MM.1S (cell line): Measurements from ENCODE around the gene OPRD1.

Experiments
- DNase-seq: peaks from one replicate; pipeline ENCODE4 v3.0.0-alpha.2; 2015
- H2AFZ ChIP-seq: fragments of 300-600 bp; sonication (generic); 2 replicates; pipeline ENCODE4 v1.6.0; 2016; ENCODE audit warnings: antibody characterized with exemption, low read length
- H3F3A ChIP-seq: fragments of 300-600 bp; sonication (generic); 2 replicates; pipeline ENCODE4 v1.6.1; 2016; ENCODE audit warnings: mild to moderate bottlenecking, antibody characterized with exemption, low read length, moderate library complexity, mixed read lengths; ENCODE audit not compliant: insufficient read depth
- H3K27ac ChIP-seq: fragments of 300-600 bp; sonication (generic); 2 replicates; pipeline ENCODE4 v1.5.1; 2016; ENCODE audit warnings: mild to moderate bottlenecking, low read length
- H3K27me3 ChIP-seq: fragments of 300-600 bp; sonication (generic); replicated peaks from 2 replicates; pipeline ENCODE4 v1.6.0; 2016; ENCODE audit warnings: low read length; ENCODE audit not compliant: insufficient read depth
- H3K36me3 ChIP-seq: fragments of 300-600 bp; sonication (generic); replicated peaks from 2 replicates; pipeline ENCODE4 v1.6.1; 2016; ENCODE audit warnings: mild to moderate bottlenecking, low read length, mixed read lengths; ENCODE audit not compliant: insufficient read depth
- H3K4me1 ChIP-seq: fragments of 300-600 bp; sonication (generic); 2 replicates; pipeline ENCODE4 v1.6.1; 2016; ENCODE audit warnings: low read length, mixed read lengths
- H3K4me2 ChIP-seq: fragments of 300-600 bp; sonication (generic); 2 replicates; pipeline ENCODE4 v1.6.0; 2016; ENCODE audit warnings: low read depth, low read length
- H3K4me3 ChIP-seq: fragments of 300-600 bp; sonication (generic); 2 replicates; pipeline ENCODE4 v1.5.1; 2016; ENCODE audit warnings: low read length, mixed read lengths
- H3K79me2 ChIP-seq: fragments of 300-600 bp; sonication (generic); 2 replicates; pipeline ENCODE4 v1.6.1; 2016; ENCODE audit warnings: mixed run types, low read length, mixed read lengths
- H3K9ac ChIP-seq: fragments of 300-600 bp; sonication (generic); 2 replicates; pipeline ENCODE4 v1.6.1; 2016; ENCODE audit warnings: low read length, mixed read lengths
- H3K9me2 ChIP-seq: fragments of 300-600 bp; sonication (generic); replicated peaks from 2 replicates; pipeline ENCODE4 v1.6.1; 2016; ENCODE audit warnings: mild to moderate bottlenecking, low read length, mixed read lengths; ENCODE audit not compliant: insufficient read depth
- H3K9me3 ChIP-seq: fragments of 300-600 bp; sonication (generic); replicated peaks from 2 replicates; pipeline ENCODE4 v1.6.1; 2016; ENCODE audit warnings: mild to moderate bottlenecking, low read length, mixed read lengths; ENCODE audit not compliant: insufficient read depth
- H4K20me1 ChIP-seq: fragments of 300-600 bp; sonication (generic); 2 replicates; pipeline ENCODE4 v1.6.1; 2016; ENCODE audit warnings: mild to moderate bottlenecking, low read length, moderate library complexity, mixed read lengths; ENCODE audit not compliant: insufficient read depth
- CTCF ChIP-seq: fragments of 300-600 bp; sonication (generic); IDR thresholded peaks from 2 replicates; pipeline ENCODE4 v1.5.1; 2016; ENCODE audit warnings: antibody characterized with exemption, low read length, mixed read lengths
- EZH2 ChIP-seq: fragments of 300-600 bp; sonication (generic); optimal IDR thresholded peaks from 2 replicates; pipeline ENCODE3; 2017; ENCODE audit warnings: low read depth, mild to moderate bottlenecking, antibody characterized with exemption, low read length, mixed read lengths
- EZH2phosphoT487 ChIP-seq: fragments of 300-600 bp; sonication (generic); IDR thresholded peaks from 2 replicates; pipeline ENCODE4 v1.6.1; 2018; ENCODE audit warnings: antibody characterized with exemption, low read length

The OPRD1 gene

GRCh38 chr1:28883242-28883616, 71.3 kb downstream of the OPRD1 start:
- no peak overlapping the region for H3K27ac ChIP-seq
- DNase-seq: no peak
- no peaks in the 10 kb centered on the region for H3K9me3 ChIP-seq
- peaks cover 30% of the 10 kb centered on the region for H3K4me1 ChIP-seq
- no peak overlapping the region; the same call in 1 of the 2 replicates for H2AFZ ChIP-seq
- no peaks in the 10 kb centered on the region for H4K20me1 ChIP-seq
- no peak overlapping the region for H3K4me2 ChIP-seq
- H3K27me3 ChIP-seq: no peaks in the 10 kb centered on the region
- no peak overlapping the region for H3K9ac ChIP-seq
- H3F3A ChIP-seq: peaks cover 4% of the 10 kb centered on the region
- no peaks in the 10 kb centered on the region for H3K36me3 ChIP-seq
- H3K9me2 ChIP-seq: no peaks in the 10 kb centered on the region
- H3K79me2 ChIP-seq: peaks cover 12% of the 10 kb centered on the region
- H3K4me3 ChIP-seq: no peak overlapping the region
- TF ChIP-seq EZH2: no peak
- no peak for TF ChIP-seq EZH2phosphoT487
- no peak for TF ChIP-seq CTCF

GRCh38 chr1:28885472-28885877, 73.5 kb downstream of the OPRD1 start:
- no peak overlapping the region for H3K27ac ChIP-seq

GRCh38 chr1:28885977-28886730, 74.2 kb downstream of the OPRD1 start:
- no peaks in the 10 kb centered on the region for H3K36me3 ChIP-seq
- H3K79me2 ChIP-seq: peaks cover 34% of the 10 kb centered on the region
- peak overlapping the region; percentile 97 for H3K9ac ChIP-seq
- no peak for DNase-seq
- H3K27ac ChIP-seq: peak overlapping the region; percentile 28; the same call in 1 of the 2 replicates
- H3K4me1 ChIP-seq: peaks cover 31% of the 10 kb centered on the region
- peak overlapping the region; percentile 99 for H3K4me3 ChIP-seq
- no peak for TF ChIP-seq EZH2
- H3K27me3 ChIP-seq: no peaks in the 10 kb centered on the region
- peak overlapping the region; percentile 96 for H2AFZ ChIP-seq
- H3K9me3 ChIP-seq: no peaks in the 10 kb centered on the region
- H3K4me2 ChIP-seq: peak overlapping the region; percentile 95
- H3K9me2 ChIP-seq: no peaks in the 10 kb centered on the region
- H3F3A ChIP-seq: peaks cover 4% of the 10 kb centered on the region
- no peaks in the 10 kb centered on the region for H4K20me1 ChIP-seq

More at GRCh38 chr1:28885472-28885877, 73.5 kb downstream of the OPRD1 start:
- 0 out of 2 replicates have a peak overlapping the region, but pooled peaks have one; percentile 3 for H3K4me2 ChIP-seq
- H3F3A ChIP-seq: peaks cover 4% of the 10 kb centered on the region
- no peaks in the 10 kb centered on the region for H3K9me2 ChIP-seq
- H3K36me3 ChIP-seq: no peaks in the 10 kb centered on the region
- H3K9me3 ChIP-seq: no peaks in the 10 kb centered on the region
- no peak overlapping the region for H3K9ac ChIP-seq
- peaks cover 31% of the 10 kb centered on the region for H3K4me1 ChIP-seq
- no peaks in the 10 kb centered on the region for H3K27me3 ChIP-seq
- peak overlapping the region; percentile 56; the same call in 1 of the 2 replicates for H2AFZ ChIP-seq
- no peaks in the 10 kb centered on the region for H4K20me1 ChIP-seq
- H3K79me2 ChIP-seq: peaks cover 27% of the 10 kb centered on the region
- H3K4me3 ChIP-seq: no peak overlapping the region
- no peak for DNase-seq
- TF ChIP-seq CTCF (no peak), EZH2 (no peak), EZH2phosphoT487 (no peak)
